ENCODE results near the gene TMEM212.

The TMEM212 gene

GRCh38 chr3:171842864-171843518, at the start of gene TMEM212:
TMEM212 (plus strand) TSS chr3:171843349; CDS start chr3:171843384, 35 bp downstream.
- DNase-seq (ENCODE audit: low spot score), result no peak

- no peak for DNase-seq (ENCODE audit: low spot score)
These were observed 46.4 kb upstream of the TMEM212 start for GRCh38 chr3:171796625-171797264.

- no peak for DNase-seq (ENCODE audit: low spot score)
These were observed 45.9 kb upstream of the TMEM212 start for GRCh38 chr3:171797265-171797679.

GRCh38 chr3:171797873-171798272, 45.3 kb upstream of the TMEM212 start:
- DNase-seq (ENCODE audit: low spot score), result no peak

- DNase-seq (ENCODE audit: low spot score), result no peak
These were observed 43.6 kb upstream of the TMEM212 start for GRCh38 chr3:171799501-171799900.

- DNase-seq (ENCODE audit: low spot score), result no peak
These were observed 41.2 kb upstream of the TMEM212 start for GRCh38 chr3:171801738-171802589.

- DNase-seq (ENCODE audit: low spot score), result no peak
These were observed 40.6 kb upstream of the TMEM212 start for GRCh38 chr3:171802590-171802956.

GRCh38 chr3:171803044-171803443, 40.1 kb upstream of the TMEM212 start:
- no peak for DNase-seq (ENCODE audit: low spot score)

- no peak for DNase-seq (ENCODE audit: low spot score)
These were observed 38.3 kb upstream of the TMEM212 start for GRCh38 chr3:171804618-171805389.

- no peak for DNase-seq (ENCODE audit: low spot score)
These were observed 37.5 kb upstream of the TMEM212 start for GRCh38 chr3:171805687-171806086.

- DNase-seq (ENCODE audit: low spot score), result no peak
These were observed 36.7 kb upstream of the TMEM212 start for GRCh38 chr3:171806200-171807128.

GRCh38 chr3:171807129-171807675, 35.9 kb upstream of the TMEM212 start:
- no peak for DNase-seq (ENCODE audit: low spot score)

- DNase-seq (ENCODE audit: low spot score), result no peak
These were observed 35.3 kb upstream of the TMEM212 start for GRCh38 chr3:171807806-171808205.

GRCh38 chr3:171809611-171809860, 33.6 kb upstream of the TMEM212 start:
- DNase-seq (ENCODE audit: low spot score), result no peak

GRCh38 chr3:171809861-171810628, 33.1 kb upstream of the TMEM212 start, which contains the start of gene PLD1:
PLD1 (minus strand) TSS chr3:171810483; CDS start chr3:171738051, 72,432 bp downstream.
- peak; percentile 16 for DNase-seq (ENCODE audit: low spot score)

- no peak for DNase-seq (ENCODE audit: low spot score)
These were observed 32.4 kb upstream of the TMEM212 start for GRCh38 chr3:171810629-171811294.

GRCh38 chr3:171811295-171811912, 31.7 kb upstream of the TMEM212 start:
- DNase-seq (ENCODE audit: low spot score), result no peak

GRCh38 chr3:171811913-171812335, 31.2 kb upstream of the TMEM212 start:
- DNase-seq (ENCODE audit: low spot score), result no peak

GRCh38 chr3:171812811-171813210, 30.3 kb upstream of the TMEM212 start:
- no peak for DNase-seq (ENCODE audit: low spot score)

Measured in germinal center (tissue), 1 donor.